ENCODE data around the gene MINDY3.

Gene MINDY3

DNA sequence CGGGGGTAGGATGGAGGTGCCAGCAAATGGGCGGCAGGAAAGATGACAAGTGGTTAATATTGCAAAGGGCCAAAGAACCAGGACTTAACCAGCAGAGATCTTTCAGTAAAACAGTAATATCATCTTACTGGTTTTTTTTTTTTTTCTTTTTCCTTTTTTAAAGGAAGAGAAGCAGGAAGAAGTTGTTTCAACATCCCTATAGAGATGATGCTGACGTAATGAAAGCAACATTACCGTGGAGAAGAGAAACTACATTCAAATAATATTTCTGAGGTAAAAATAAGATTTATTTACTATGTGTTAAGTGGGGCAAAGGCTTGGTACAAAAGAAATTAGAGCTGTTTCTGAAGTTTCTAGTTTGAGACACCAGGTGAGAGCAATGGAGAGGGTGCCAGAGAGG lies 11.0 kb downstream of the MINDY3 start:
- H3K36me3 ChIP-seq, result peaks cover 59 to 90% (median 77%) of the 10 kb centered on the region in 11 experiments
- H3K9me3 ChIP-seq (replicated peaks in 1 of 11), result peaks cover 49 to 76% (median 67%) of the 10 kb centered on the region in 11 experiments
- peaks cover 0 to 55% (median 7%) of the 10 kb centered on the region in 11 experiments; a peak in 8 of 22 replicates for H4K20me1 ChIP-seq
- TF ChIP-seq Cebpa-rat (IDR thresholded peaks at IDR 0.05), result no peak
- H3K9ac ChIP-seq, result no peak overlapping the region
- no peak overlapping the region for H3K27ac ChIP-seq
- peaks cover 0 to 21% (median 0%) of the 10 kb centered on the region in 10 experiments; a peak in 5 of 20 replicates for H3K4me1 ChIP-seq
- H3K27me3 ChIP-seq, result no peaks in the 10 kb centered on the region
- H3K4me3 ChIP-seq, result no peak overlapping the region
- H3K4me2 ChIP-seq, result peak overlapping the region in 1 of 11 experiments; percentile 8; a peak in 1 of 22 replicates

DNA sequence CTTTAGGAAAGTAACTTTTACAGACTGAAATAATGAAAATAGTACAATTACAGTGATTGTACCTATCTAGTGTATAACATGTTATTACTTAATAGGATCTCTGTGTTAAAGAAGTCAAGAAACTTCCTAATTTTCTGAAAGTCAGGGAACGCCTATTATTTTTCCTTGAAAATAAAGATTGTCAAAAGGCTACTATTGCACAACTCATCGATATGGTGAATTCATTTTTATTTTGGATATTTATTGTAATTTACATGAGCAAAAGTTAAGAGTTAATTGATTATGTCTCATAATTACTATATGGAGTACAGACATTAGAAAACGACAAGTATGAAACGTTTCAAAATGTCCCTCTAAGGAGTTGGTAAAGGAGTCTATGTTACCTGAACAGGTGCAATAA lies 12.8 kb downstream of the MINDY3 start:
- no peak; a peak in 1 of 22 replicates for TF ChIP-seq Cebpa-rat (IDR thresholded peaks at IDR 0.05)
- Histone ChIP-seq H3K9me3 (replicated peaks in 1 of 11) (peaks cover 41 to 58% (median 49%) of the 10 kb centered on the region in 11 experiments), H3K4me2 (no peak overlapping the region), H3K27ac (no peak overlapping the region), H3K4me1 (peaks cover 0 to 29% (median 5%) of the 10 kb centered on the region in 10 experiments; a peak in 12 of 20 replicates), H3K4me3 (no peak overlapping the region), H3K27me3 (no peaks in the 10 kb centered on the region), H3K9ac (no peak overlapping the region), H4K20me1 (peaks cover 0 to 58% (median 11%) of the 10 kb centered on the region in 11 experiments; a peak in 10 of 22 replicates), H3K36me3 (peaks cover 60 to 90% (median 65%) of the 10 kb centered on the region in 11 experiments)

DNA sequence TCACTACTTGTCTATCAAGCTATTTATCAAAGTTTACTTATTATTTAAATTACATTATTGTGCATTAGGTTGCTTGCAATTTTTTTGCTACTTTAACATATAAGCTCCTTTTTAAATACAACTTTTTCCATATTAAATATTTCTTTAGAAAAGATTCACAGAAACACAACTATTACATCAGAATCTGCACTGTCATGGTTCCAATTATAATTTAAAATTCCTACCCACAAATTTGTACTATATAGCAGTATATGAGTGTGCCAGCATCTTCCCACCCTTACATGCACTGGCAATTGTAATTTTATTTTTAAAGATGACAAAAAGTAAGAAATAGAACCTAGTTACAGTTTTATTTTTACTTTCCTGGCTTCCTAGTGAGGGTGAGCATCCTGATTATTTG lies 15.8 kb downstream of the MINDY3 start:
- no peak overlapping the region for H3K9ac ChIP-seq
- no peaks in the 10 kb centered on the region for H3K27me3 ChIP-seq
- no peak overlapping the region for H3K27ac ChIP-seq
- H3K9me3 ChIP-seq (replicated peaks in 1 of 11), result peaks cover 11 to 28% (median 20%) of the 10 kb centered on the region in 11 experiments; a peak in 21 of 22 replicates
- H3K36me3 ChIP-seq, result peaks cover 34 to 72% (median 47%) of the 10 kb centered on the region in 11 experiments
- H3K4me2 ChIP-seq, result no peak overlapping the region
- no peak for TF ChIP-seq Cebpa-rat (IDR thresholded peaks at IDR 0.05)
- no peak overlapping the region for H3K4me3 ChIP-seq
- peaks cover 0 to 40% (median 6%) of the 10 kb centered on the region in 10 experiments; a peak in 13 of 20 replicates for H3K4me1 ChIP-seq
- peaks cover 0 to 76% (median 11%) of the 10 kb centered on the region in 11 experiments; a peak in 10 of 22 replicates for H4K20me1 ChIP-seq

DNA sequence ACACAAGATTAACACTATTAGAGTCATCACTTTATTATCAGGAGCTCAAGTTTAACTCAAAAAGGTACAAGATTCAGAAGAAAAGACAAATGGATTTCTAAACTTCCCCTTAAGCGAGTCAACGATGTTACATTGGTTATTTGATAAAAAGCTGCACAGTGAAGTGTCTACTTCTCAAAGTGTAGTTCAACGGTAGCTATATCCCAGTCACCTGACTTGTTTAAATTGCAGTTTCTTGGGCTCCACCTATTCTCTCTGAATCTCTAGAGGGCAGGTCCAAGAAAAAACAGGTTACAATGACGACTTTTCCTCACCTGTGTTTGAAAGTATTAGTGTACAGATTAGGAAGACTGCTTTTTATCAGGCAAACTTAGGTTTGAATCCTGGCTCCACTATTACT lies 16.6 kb downstream of the MINDY3 start:
- no peak overlapping the region; a peak in 1 of 22 replicates for H3K4me2 ChIP-seq
- peaks cover 0 to 74% (median 11%) of the 10 kb centered on the region in 11 experiments; a peak in 10 of 22 replicates for H4K20me1 ChIP-seq
- H3K9ac ChIP-seq, result no peak overlapping the region
- H3K27ac ChIP-seq, result no peak overlapping the region
- TF ChIP-seq Cebpa-rat (IDR thresholded peaks at IDR 0.05), result no peak
- no peak overlapping the region for H3K4me3 ChIP-seq
- peaks cover 3 to 20% (median 11%) of the 10 kb centered on the region in 11 experiments; a peak in 19 of 22 replicates for H3K9me3 ChIP-seq (replicated peaks in 1 of 11)
- peaks cover 26 to 70% (median 42%) of the 10 kb centered on the region in 11 experiments for H3K36me3 ChIP-seq
- H3K4me1 ChIP-seq, result peaks cover 0 to 34% (median 6%) of the 10 kb centered on the region in 10 experiments; a peak in 13 of 20 replicates
- no peaks in the 10 kb centered on the region for H3K27me3 ChIP-seq

DNA sequence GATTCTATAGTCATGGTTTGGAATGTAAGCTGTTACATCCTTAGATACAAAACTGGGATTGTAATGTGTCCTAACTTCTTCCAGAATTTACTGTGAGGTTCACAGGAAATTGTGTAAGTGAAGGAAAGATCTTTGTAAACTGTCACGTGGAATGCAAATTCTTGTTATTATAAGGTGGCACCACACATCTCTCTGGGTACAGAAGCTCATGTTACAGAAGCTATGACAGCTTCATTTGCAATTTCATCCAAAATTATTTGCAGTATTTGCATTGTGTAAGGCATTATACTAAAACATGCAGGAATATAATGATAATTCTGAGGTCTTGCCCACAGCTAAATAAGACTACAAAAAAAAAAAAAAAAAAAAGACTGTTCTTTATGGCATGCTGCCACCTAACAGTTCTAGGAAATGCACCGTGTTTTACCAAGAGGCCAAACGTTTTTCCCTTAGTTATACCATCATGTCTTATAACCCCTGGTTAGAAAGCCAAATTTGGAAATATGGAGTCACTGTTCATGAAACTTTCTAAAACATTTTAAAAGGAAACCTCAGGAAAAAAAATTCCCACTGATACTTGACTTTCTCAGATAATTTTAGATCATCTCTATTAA lies 17.6 kb downstream of the MINDY3 start:
- Histone ChIP-seq H3K4me2 (peak overlapping the region in 3 of 11 experiments; percentile 24 to 56 (median 47); a peak in 6 of 22 replicates), H3K27ac (no peak overlapping the region)

DNA sequence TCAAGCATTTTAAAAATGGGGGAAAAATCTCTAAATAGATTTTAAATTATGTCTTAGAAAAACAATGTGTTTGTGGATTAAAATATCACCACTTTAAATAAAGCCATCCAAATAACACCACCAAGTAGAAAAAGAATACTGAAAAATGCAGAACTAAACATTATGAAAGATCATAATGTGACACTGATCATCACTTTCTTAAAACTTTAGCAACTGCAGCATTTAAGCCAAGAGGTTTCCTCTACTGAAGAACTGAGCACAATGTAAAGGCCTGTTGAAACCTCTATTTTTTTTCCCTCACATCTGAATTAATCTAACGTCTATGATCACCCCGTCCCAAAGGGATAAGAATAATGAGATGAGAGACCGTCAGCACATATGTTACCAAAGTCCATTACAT lies 18.6 kb downstream of the MINDY3 start:
- Histone ChIP-seq H3K36me3 (peaks cover 6 to 69% (median 31%) of the 10 kb centered on the region in 11 experiments; a peak in 21 of 22 replicates), H3K9me3 (replicated peaks in 1 of 11) (no peaks in the 10 kb centered on the region), H3K9ac (no peak overlapping the region), H3K27me3 (no peaks in the 10 kb centered on the region), H3K4me1 (peaks cover 0 to 34% (median 6%) of the 10 kb centered on the region in 10 experiments; a peak in 13 of 20 replicates), H4K20me1 (peaks cover 0 to 70% (median 11%) of the 10 kb centered on the region in 11 experiments; a peak in 10 of 22 replicates), H3K4me2 (peak overlapping the region in 2 of 11 experiments; percentile 54 to 56; a peak in 2 of 22 replicates), H3K27ac (peak overlapping the region in 2 of 11 experiments; percentile 9 to 14; a peak in 2 of 22 replicates), H3K4me3 (no peak overlapping the region)
- TF ChIP-seq Cebpa-rat (IDR thresholded peaks at IDR 0.05), result no peak

More for the DNA sequence above, 17.6 kb downstream of the MINDY3 start:
- H3K9ac ChIP-seq, result no peak overlapping the region
- H3K4me3 ChIP-seq, result no peak overlapping the region
- peaks cover 0 to 10% (median 2%) of the 10 kb centered on the region in 11 experiments; a peak in 13 of 22 replicates for H3K9me3 ChIP-seq (replicated peaks in 1 of 11)
- H3K4me1 ChIP-seq, result peaks cover 0 to 34% (median 6%) of the 10 kb centered on the region in 10 experiments; a peak in 13 of 20 replicates
- H3K36me3 ChIP-seq, result peaks cover 15 to 69% (median 34%) of the 10 kb centered on the region in 11 experiments
- H4K20me1 ChIP-seq, result peaks cover 0 to 68% (median 11%) of the 10 kb centered on the region in 11 experiments; a peak in 10 of 22 replicates
- TF ChIP-seq Cebpa-rat (IDR thresholded peaks at IDR 0.05), result no peak
- H3K27me3 ChIP-seq, result no peaks in the 10 kb centered on the region

DNA sequence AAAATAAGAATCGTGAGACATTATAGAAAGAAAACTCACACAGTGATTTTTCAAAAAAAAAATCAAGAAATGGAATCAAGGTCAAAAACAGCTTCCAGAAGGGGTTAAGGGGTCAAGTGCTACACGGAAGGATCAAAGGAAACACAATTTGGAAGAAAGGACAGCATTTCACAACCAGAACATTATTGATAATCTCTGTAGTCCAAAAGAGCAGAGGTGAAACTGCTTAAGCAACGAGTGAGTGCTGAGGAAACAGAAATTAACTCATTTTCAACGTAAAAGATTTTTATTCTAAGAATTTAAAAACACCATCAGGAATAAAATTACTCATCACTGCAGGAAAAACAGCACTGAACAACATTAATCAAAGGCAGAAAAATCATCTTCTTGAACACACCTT lies 23.5 kb downstream of the MINDY3 start:
- TF ChIP-seq Cebpa-rat (IDR thresholded peaks at IDR 0.05), result no peak
- no peak overlapping the region for H3K9ac ChIP-seq
- no peaks in the 10 kb centered on the region for H3K27me3 ChIP-seq
- no peak overlapping the region for H3K4me2 ChIP-seq
- no peak overlapping the region for H3K27ac ChIP-seq
- H3K36me3 ChIP-seq, result peaks cover 22 to 84% (median 55%) of the 10 kb centered on the region in 11 experiments; a peak in 21 of 22 replicates
- no peak overlapping the region for H3K4me3 ChIP-seq
- no peaks in the 10 kb centered on the region for H3K9me3 ChIP-seq (replicated peaks in 1 of 11)
- H3K4me1 ChIP-seq, result peaks cover 0 to 16% (median 3%) of the 10 kb centered on the region in 10 experiments; a peak in 11 of 20 replicates
- peaks cover 0 to 25% (median 0%) of the 10 kb centered on the region in 11 experiments; a peak in 3 of 22 replicates for H4K20me1 ChIP-seq

DNA sequence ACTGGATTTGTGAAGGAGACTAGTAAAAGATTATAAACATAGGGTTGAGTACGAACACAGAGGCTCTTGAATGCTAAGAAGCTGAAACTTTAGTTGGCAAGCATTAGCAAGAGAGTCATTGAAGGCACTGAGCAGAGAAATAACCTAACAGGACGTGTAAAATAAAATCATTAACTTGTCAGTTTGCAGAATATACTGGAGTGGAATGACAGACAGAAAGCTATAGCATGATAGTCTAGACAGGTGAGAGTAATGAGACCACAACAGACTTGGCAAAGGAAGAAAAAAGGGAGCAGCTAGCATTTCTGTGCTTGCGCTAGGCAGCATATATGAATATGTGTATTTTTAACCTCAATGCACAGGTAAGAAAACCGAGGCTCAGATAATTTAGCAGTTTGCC lies 30.8 kb downstream of the MINDY3 start:
- H3K4me1 ChIP-seq, result peaks cover 0 to 6% (median 0%) of the 10 kb centered on the region in 10 experiments; a peak in 6 of 20 replicates
- no peak overlapping the region for H3K27ac ChIP-seq
- H4K20me1 ChIP-seq, result peaks cover 0 to 20% (median 0%) of the 10 kb centered on the region in 11 experiments; a peak in 3 of 22 replicates
- no peaks in the 10 kb centered on the region for H3K9me3 ChIP-seq (replicated peaks in 1 of 11)
- no peak overlapping the region for H3K4me2 ChIP-seq
- no peak for TF ChIP-seq Cebpa-rat (IDR thresholded peaks at IDR 0.05)
- H3K36me3 ChIP-seq, result peaks cover 44 to 91% (median 61%) of the 10 kb centered on the region in 11 experiments
- H3K9ac ChIP-seq, result no peak overlapping the region
- no peaks in the 10 kb centered on the region for H3K27me3 ChIP-seq
- H3K4me3 ChIP-seq, result no peak overlapping the region

DNA sequence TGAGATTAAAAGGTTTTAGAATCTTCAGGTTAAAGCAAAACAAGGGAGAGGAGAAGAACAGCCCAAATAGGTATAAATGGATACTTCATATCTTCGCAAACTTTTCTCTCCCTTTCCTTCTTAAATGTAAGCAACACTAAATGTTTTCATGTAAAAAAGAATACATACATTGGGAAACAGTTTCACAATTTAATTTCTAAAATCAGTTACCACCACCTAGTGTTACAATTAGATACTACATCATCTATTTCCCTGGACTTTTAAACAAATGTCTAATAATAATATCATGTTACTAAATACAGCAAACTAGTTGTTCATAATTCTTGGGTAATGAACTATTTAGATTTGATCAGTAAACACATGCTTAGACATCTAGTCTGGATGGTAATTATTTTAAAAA lies 35.8 kb downstream of the MINDY3 start:
- H3K4me1 ChIP-seq, result peaks cover 5 to 45% (median 20%) of the 10 kb centered on the region in 10 experiments; a peak in 17 of 20 replicates
- H4K20me1 ChIP-seq, result peaks cover 0 to 16% (median 0%) of the 10 kb centered on the region in 11 experiments; a peak in 2 of 22 replicates
- H3K4me2 ChIP-seq, result peak overlapping the region in 1 of 11 experiments; percentile 17; a peak in 2 of 22 replicates
- no peaks in the 10 kb centered on the region for H3K9me3 ChIP-seq (replicated peaks in 1 of 11)
- H3K9ac ChIP-seq, result no peak overlapping the region
- H3K4me3 ChIP-seq, result no peak overlapping the region
- no peak for TF ChIP-seq Cebpa-rat (IDR thresholded peaks at IDR 0.05)
- H3K36me3 ChIP-seq, result peaks cover 21 to 86% (median 50%) of the 10 kb centered on the region in 11 experiments
- H3K27me3 ChIP-seq, result no peaks in the 10 kb centered on the region
- H3K27ac ChIP-seq, result no peak overlapping the region

Data from BLaER1 treated with 17β-estradiol and CSF1 and Interleukin-3, amounts not matched to agents 10 nM and 100 nM (cell line).